HL-60 (cell line): Measurements from ENCODE around the gene SHH.

Source experiments
- DNase-seq, 2 experiments: peaks; one replicate each; pipeline ENCODE4 v3.0.0-alpha.2; 2010 to 2020; ENCODE audit warnings: low read depth in 1 of 2, low spot score in 1 of 2
- H3K27ac ChIP-seq: fragments of 250-450 bp; sonication (Bioruptor Pico); replicated peaks from 2 replicates; pipeline ENCODE4 v1.5.1; 2020; ENCODE audit warnings: mild to moderate bottlenecking, moderate library complexity
- H3K27me3 ChIP-seq: fragments of 250-450 bp; sonication (Bioruptor Pico); 2 replicates; pipeline ENCODE4 v1.5.1; 2021; ENCODE audit warnings: mild to moderate bottlenecking, moderate library complexity; ENCODE audit not compliant: insufficient read depth, poor library complexity, severe bottlenecking
- H3K4me3 ChIP-seq: replicated peaks from 2 replicates; pipeline ENCODE4 v1.5.1; 2011; ENCODE audit warnings: mild to moderate bottlenecking, control low read depth, low read length; ENCODE audit not compliant: insufficient read depth
- CTCF ChIP-seq: IDR thresholded peaks from one replicate; pipeline ENCODE4 v1.5.1; 2011; ENCODE audit warnings: low read length, control low read depth, inconsistent platforms; ENCODE audit not compliant: insufficient read depth
- GABPA ChIP-seq: IDR thresholded peaks from 2 replicates; pipeline ENCODE4 v1.6.1; 2012; ENCODE audit warnings: low read depth
- POLR2AphosphoS5 ChIP-seq: IDR thresholded peaks from 2 replicates; pipeline ENCODE4 v1.6.1; 2012; ENCODE audit warnings: low read depth
- REST ChIP-seq: IDR thresholded peaks from 2 replicates; pipeline ENCODE4 v1.6.1; 2012; ENCODE audit warnings: low read depth; ENCODE audit not compliant: insufficient replicate concordance
- SPI1 ChIP-seq: IDR thresholded peaks from 2 replicates; pipeline ENCODE4 v1.6.1; 2012; ENCODE audit warnings: low read depth, mild to moderate bottlenecking, borderline replicate concordance

The SHH gene

GRCh38 chr7:155806096-155806871 lies 6.0 kb downstream of the SHH start:
- no peak for DNase-seq
- Histone ChIP-seq H3K27me3 (peaks cover 79% of the 10 kb centered on the region), H3K27ac (no peak overlapping the region), H3K4me3 (peak overlapping the region; percentile 38)
- TF ChIP-seq POLR2AphosphoS5 = no peak
- no peak for TF ChIP-seq REST
- no peak for TF ChIP-seq CTCF
- no peak for TF ChIP-seq SPI1

GRCh38 chr7:155805826-155806095 lies 6.5 kb downstream of the SHH start:
- peaks cover 77% of the 10 kb centered on the region for H3K27me3 ChIP-seq
- peak overlapping the region; percentile 38 for H3K4me3 ChIP-seq

More at GRCh38 chr7:155805826-155806095, 6.5 kb downstream of the SHH start:
- no peak overlapping the region for H3K27ac ChIP-seq
- DNase-seq = no peak
- TF ChIP-seq CTCF (no peak), POLR2AphosphoS5 (no peak), SPI1 (no peak), REST (no peak), GABPA (no peak)
